Measurements from ENCODE around the gene SUSD5.

GRCh38 chr3:33202711-33203457, 15.7 kb downstream of the SUSD5 start:
- TF ChIP-seq, protein P1, sequence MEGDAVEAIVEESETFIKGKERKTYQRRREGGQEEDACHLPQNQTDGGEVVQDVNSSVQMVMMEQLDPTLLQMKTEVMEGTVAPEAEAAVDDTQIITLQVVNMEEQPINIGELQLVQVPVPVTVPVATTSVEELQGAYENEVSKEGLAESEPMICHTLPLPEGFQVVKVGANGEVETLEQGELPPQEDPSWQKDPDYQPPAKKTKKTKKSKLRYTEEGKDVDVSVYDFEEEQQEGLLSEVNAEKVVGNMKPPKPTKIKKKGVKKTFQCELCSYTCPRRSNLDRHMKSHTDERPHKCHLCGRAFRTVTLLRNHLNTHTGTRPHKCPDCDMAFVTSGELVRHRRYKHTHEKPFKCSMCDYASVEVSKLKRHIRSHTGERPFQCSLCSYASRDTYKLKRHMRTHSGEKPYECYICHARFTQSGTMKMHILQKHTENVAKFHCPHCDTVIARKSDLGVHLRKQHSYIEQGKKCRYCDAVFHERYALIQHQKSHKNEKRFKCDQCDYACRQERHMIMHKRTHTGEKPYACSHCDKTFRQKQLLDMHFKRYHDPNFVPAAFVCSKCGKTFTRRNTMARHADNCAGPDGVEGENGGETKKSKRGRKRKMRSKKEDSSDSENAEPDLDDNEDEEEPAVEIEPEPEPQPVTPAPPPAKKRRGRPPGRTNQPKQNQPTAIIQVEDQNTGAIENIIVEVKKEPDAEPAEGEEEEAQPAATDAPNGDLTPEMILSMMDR (IDR thresholded peaks at IDR 0.05), result no peak
- TF ChIP-seq EZH2 (IDR thresholded peaks at IDR 0.05), result no peak
- no peak for TF ChIP-seq EZH2phosphoT487 (IDR thresholded peaks at IDR 0.05)

Measured in neural progenitor cell (in vitro differentiated cells).